ENCODE results near the gene SGSM2.

The SGSM2 gene

GRCh38 chr17:2392252-2393173, 55.2 kb downstream of the SGSM2 start:
- peak overlapping the region; percentile 95 to 100 for H3K27ac ChIP-seq (ENCODE audit: low read depth in 2 of 2, low read length in 2 of 2)
- H3K27me3 ChIP-seq (ENCODE audit: control insufficient read depth in 2 of 2, insufficient read depth in 2 of 2, low read length in 2 of 2) = no peaks in the 10 kb centered on the region
- no peaks in the 10 kb centered on the region for H3K9me3 ChIP-seq (ENCODE audit: control insufficient read depth in 2 of 2, low read length in 2 of 2)
- H3K36me3 ChIP-seq (ENCODE audit: control insufficient read depth in 2 of 2, insufficient read depth in 2 of 2, low read length in 2 of 2) = peaks cover 0 to 2% of the 10 kb centered on the region in 2 donors
- H3K4me3 ChIP-seq (ENCODE audit: low read length in 2 of 2) = peak overlapping the region; percentile 61 to 81
- peaks cover 51 to 55% of the 10 kb centered on the region in 2 donors for H3K4me1 ChIP-seq (ENCODE audit: control insufficient read depth in 2 of 2, insufficient read depth in 2 of 2, low read length in 2 of 2)
- peak overlapping the region; percentile 86 to 92 for H3K9ac ChIP-seq (ENCODE audit: low read depth in 1 of 2, low read length in 2 of 2)

DNA sequence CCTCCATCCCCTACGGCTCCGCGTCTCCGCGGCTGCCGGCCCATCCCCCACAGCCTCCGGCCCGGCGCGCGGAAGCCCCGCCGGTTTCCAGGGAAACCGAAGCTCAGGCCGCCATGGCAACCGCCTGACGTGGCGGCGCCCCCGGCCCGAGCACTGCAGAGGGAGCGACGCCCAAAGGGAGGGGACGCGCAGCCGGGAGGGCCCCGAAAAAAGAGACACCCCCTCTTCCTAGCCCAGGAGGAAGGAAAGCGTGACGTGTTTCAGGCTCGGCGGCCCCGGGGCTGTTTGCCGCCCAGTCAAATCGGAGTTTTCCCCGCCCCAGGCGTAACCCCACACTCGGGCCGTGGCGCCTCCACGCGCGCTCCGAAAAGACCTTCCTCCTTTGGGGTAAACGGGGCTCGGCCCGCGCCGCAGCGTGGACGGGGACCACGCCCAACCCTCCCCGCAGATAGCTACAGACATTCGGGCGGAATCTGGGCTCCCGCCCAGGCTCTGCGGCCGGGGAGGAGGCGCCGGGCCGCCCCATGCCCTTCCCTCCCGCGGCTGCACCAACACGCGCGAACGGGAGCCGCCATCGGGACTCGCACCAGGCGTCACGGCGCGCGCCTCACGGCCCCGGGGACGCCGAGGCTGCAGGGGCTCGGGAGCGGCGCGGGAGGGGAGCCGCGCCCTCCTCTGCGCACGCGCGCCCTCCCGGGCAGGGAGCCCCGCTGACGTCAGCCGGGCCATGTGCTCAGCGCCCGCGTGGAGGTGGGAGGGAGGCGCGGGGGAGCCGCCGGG, 56.1 kb downstream of the SGSM2 start:
- Histone ChIP-seq H3K27ac (ENCODE audit: low read depth in 2 of 2, low read length in 2 of 2) (peak overlapping the region; percentile 95 to 100), H3K4me1 (ENCODE audit: control insufficient read depth in 2 of 2, insufficient read depth in 2 of 2, low read length in 2 of 2) (peaks cover 60 to 63% of the 10 kb centered on the region in 2 donors), H3K9ac (ENCODE audit: low read depth in 1 of 2, low read length in 2 of 2) (peak overlapping the region; percentile 86 to 92), H3K36me3 (ENCODE audit: control insufficient read depth in 2 of 2, insufficient read depth in 2 of 2, low read length in 2 of 2) (peaks cover 0 to 2% of the 10 kb centered on the region in 2 donors), H3K4me3 (ENCODE audit: low read length in 2 of 2) (peak overlapping the region; percentile 61 to 76), H3K9me3 (ENCODE audit: control insufficient read depth in 2 of 2, low read length in 2 of 2) (no peaks in the 10 kb centered on the region), H3K27me3 (ENCODE audit: control insufficient read depth in 2 of 2, insufficient read depth in 2 of 2, low read length in 2 of 2) (no peaks in the 10 kb centered on the region)

- peak overlapping the region; percentile 95 to 100 for H3K27ac ChIP-seq (ENCODE audit: low read depth in 2 of 2, low read length in 2 of 2)
- H3K36me3 ChIP-seq (ENCODE audit: control insufficient read depth in 2 of 2, insufficient read depth in 2 of 2, low read length in 2 of 2) = peaks cover 0 to 2% of the 10 kb centered on the region in 2 donors
- peaks cover 66 to 69% of the 10 kb centered on the region in 2 donors for H3K4me1 ChIP-seq (ENCODE audit: control insufficient read depth in 2 of 2, insufficient read depth in 2 of 2, low read length in 2 of 2)
- H3K9me3 ChIP-seq (ENCODE audit: control insufficient read depth in 2 of 2, low read length in 2 of 2) = no peaks in the 10 kb centered on the region
- H3K27me3 ChIP-seq (ENCODE audit: control insufficient read depth in 2 of 2, insufficient read depth in 2 of 2, low read length in 2 of 2) = no peaks in the 10 kb centered on the region
- peak overlapping the region; percentile 8 to 53 for H3K9ac ChIP-seq (ENCODE audit: low read depth in 1 of 2, low read length in 2 of 2)
- H3K4me3 ChIP-seq (ENCODE audit: low read length in 2 of 2) = peak overlapping the region; percentile 18 to 59
Observed at GRCh38 chr17:2393954-2394749, 56.9 kb downstream of the SGSM2 start.

DNA sequence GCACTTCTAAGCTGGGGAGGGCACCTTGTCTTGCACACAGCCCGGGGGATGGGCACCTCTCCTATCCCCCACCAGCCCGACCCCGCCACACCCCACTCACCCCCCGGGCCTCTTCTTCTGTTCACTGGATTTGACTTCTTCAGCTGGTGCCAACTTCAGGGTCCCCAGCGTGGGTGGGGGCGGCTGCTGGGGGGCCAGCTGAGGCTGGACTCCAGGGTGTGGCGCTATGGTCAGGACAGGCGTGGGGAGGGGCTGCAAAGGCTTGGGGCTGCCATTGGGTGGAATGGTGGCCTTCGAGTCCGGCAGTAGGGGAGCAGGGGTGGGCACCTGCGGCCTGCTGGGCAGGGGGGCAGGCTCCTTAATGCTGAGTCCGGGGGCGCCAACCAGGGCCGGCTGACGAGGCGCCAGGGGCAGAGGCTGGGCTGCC, 57.5 kb downstream of the SGSM2 start:
- Histone ChIP-seq H3K9ac (ENCODE audit: low read depth in 1 of 2, low read length in 2 of 2) (peak overlapping the region; percentile 8 to 53), H3K27ac (ENCODE audit: low read depth in 2 of 2, low read length in 2 of 2) (peak overlapping the region; percentile 3 to 100), H3K4me3 (ENCODE audit: low read length in 2 of 2) (no peak overlapping the region), H3K36me3 (ENCODE audit: control insufficient read depth in 2 of 2, insufficient read depth in 2 of 2, low read length in 2 of 2) (no peaks in the 10 kb centered on the region), H3K9me3 (ENCODE audit: control insufficient read depth in 2 of 2, low read length in 2 of 2) (no peaks in the 10 kb centered on the region), H3K4me1 (ENCODE audit: control insufficient read depth in 2 of 2, insufficient read depth in 2 of 2, low read length in 2 of 2) (peaks cover 68 to 70% of the 10 kb centered on the region in 2 donors), H3K27me3 (ENCODE audit: control insufficient read depth in 2 of 2, insufficient read depth in 2 of 2, low read length in 2 of 2) (no peaks in the 10 kb centered on the region)

DNA sequence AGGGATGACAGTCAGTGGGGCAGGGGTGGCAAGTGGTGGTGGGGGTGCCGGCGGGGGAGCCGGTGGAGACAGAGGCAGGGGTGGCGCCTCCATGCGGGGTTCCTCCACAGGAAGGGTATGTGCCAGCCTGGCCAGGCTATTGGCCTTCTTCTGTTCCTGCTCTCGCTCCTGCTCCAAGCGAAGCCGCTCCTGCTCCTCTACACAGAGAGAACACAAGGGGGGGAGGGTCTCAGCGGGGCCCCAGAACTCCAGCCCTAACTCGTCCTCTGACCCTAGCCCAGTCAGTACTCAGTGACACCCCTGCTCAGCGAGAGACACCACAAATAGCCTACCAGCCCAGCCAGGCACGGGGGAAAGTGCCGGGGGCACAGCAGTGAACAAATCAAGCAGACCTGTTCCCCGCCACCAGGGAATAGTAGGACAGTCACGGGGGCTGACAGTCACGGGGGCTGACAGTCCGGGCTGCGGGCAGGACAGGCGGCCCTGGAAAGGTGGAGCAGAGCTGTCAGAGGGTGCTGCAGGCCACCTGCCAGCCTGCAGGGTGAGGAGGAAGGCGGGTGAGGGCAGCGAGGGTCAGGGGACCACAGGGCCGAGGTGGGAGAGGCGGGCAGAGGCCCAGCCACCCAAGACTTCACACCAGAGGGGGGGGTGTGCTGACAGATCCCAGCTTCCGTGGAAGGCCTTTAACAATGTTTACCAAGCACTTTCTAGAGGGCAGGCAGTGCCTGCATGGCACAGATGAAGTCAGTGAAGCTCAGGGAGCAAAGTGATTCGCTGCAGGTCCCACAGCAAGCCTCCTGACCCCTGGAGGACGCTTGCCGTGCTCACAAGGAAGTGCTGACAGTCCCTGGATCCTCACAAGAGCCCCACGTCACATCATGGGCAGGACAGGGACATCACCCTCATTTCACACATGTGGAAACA, 58.2 kb downstream of the SGSM2 start:
- Histone ChIP-seq H3K4me1 (ENCODE audit: control insufficient read depth in 2 of 2, insufficient read depth in 2 of 2, low read length in 2 of 2) (peaks cover 66 to 71% of the 10 kb centered on the region in 2 donors), H3K9ac (ENCODE audit: low read depth in 1 of 2, low read length in 2 of 2) (peak overlapping the region; percentile 79 to 92)

GRCh38 chr17:2396192-2396567, 58.9 kb downstream of the SGSM2 start:
- Histone ChIP-seq H3K4me3 (ENCODE audit: low read length in 2 of 2) (peak overlapping the region; percentile 56 to 63), H3K36me3 (ENCODE audit: control insufficient read depth in 2 of 2, insufficient read depth in 2 of 2, low read length in 2 of 2) (no peaks in the 10 kb centered on the region), H3K4me1 (ENCODE audit: control insufficient read depth in 2 of 2, insufficient read depth in 2 of 2, low read length in 2 of 2) (peaks cover 60 to 67% of the 10 kb centered on the region in 2 donors), H3K9me3 (ENCODE audit: control insufficient read depth in 2 of 2, low read length in 2 of 2) (no peaks in the 10 kb centered on the region), H3K27ac (ENCODE audit: low read depth in 2 of 2, low read length in 2 of 2) (peak overlapping the region; percentile 96 to 100), H3K27me3 (ENCODE audit: control insufficient read depth in 2 of 2, insufficient read depth in 2 of 2, low read length in 2 of 2) (no peaks in the 10 kb centered on the region), H3K9ac (ENCODE audit: low read depth in 1 of 2, low read length in 2 of 2) (peak overlapping the region; percentile 79 to 92)

More for the DNA sequence above, 58.2 kb downstream of the SGSM2 start:
- H3K27ac ChIP-seq (ENCODE audit: low read depth in 2 of 2, low read length in 2 of 2) = peak overlapping the region; percentile 96 to 100
- no peaks in the 10 kb centered on the region for H3K36me3 ChIP-seq (ENCODE audit: control insufficient read depth in 2 of 2, insufficient read depth in 2 of 2, low read length in 2 of 2)
- H3K4me3 ChIP-seq (ENCODE audit: low read length in 2 of 2) = peak overlapping the region in 1 of 2 donors; percentile 63
- no peaks in the 10 kb centered on the region for H3K27me3 ChIP-seq (ENCODE audit: control insufficient read depth in 2 of 2, insufficient read depth in 2 of 2, low read length in 2 of 2)
- no peaks in the 10 kb centered on the region for H3K9me3 ChIP-seq (ENCODE audit: control insufficient read depth in 2 of 2, low read length in 2 of 2)

- Histone ChIP-seq H3K9me3 (ENCODE audit: control insufficient read depth in 2 of 2, low read length in 2 of 2) (no peaks in the 10 kb centered on the region), H3K36me3 (ENCODE audit: control insufficient read depth in 2 of 2, insufficient read depth in 2 of 2, low read length in 2 of 2) (no peaks in the 10 kb centered on the region), H3K27ac (ENCODE audit: low read depth in 2 of 2, low read length in 2 of 2) (peak overlapping the region; percentile 96 to 100), H3K4me1 (ENCODE audit: control insufficient read depth in 2 of 2, insufficient read depth in 2 of 2, low read length in 2 of 2) (peaks cover 55 to 62% of the 10 kb centered on the region in 2 donors), H3K4me3 (ENCODE audit: low read length in 2 of 2) (peak overlapping the region; percentile 56 to 63), H3K9ac (ENCODE audit: low read depth in 1 of 2, low read length in 2 of 2) (peak overlapping the region; percentile 79 to 92), H3K27me3 (ENCODE audit: control insufficient read depth in 2 of 2, insufficient read depth in 2 of 2, low read length in 2 of 2) (no peaks in the 10 kb centered on the region)
Observed at GRCh38 chr17:2396568-2397246, 59.4 kb downstream of the SGSM2 start.

- Histone ChIP-seq H3K36me3 (ENCODE audit: control insufficient read depth in 2 of 2, insufficient read depth in 2 of 2, low read length in 2 of 2) (no peaks in the 10 kb centered on the region), H3K4me3 (ENCODE audit: low read length in 2 of 2) (peak overlapping the region; percentile 56), H3K27me3 (ENCODE audit: control insufficient read depth in 2 of 2, insufficient read depth in 2 of 2, low read length in 2 of 2) (no peaks in the 10 kb centered on the region), H3K9ac (ENCODE audit: low read depth in 1 of 2, low read length in 2 of 2) (peak overlapping the region; percentile 68 to 92), H3K27ac (ENCODE audit: low read depth in 2 of 2, low read length in 2 of 2) (peak overlapping the region; percentile 96 to 100), H3K9me3 (ENCODE audit: control insufficient read depth in 2 of 2, low read length in 2 of 2) (no peaks in the 10 kb centered on the region), H3K4me1 (ENCODE audit: control insufficient read depth in 2 of 2, insufficient read depth in 2 of 2, low read length in 2 of 2) (peaks cover 52 to 58% of the 10 kb centered on the region in 2 donors)
Observed at GRCh38 chr17:2397247-2398171, 60.2 kb downstream of the SGSM2 start.

Measured in mucosa of rectum (tissue), 2 donors.